ENCODE results near the gene PLXNA3.

The PLXNA3 gene

DNA sequence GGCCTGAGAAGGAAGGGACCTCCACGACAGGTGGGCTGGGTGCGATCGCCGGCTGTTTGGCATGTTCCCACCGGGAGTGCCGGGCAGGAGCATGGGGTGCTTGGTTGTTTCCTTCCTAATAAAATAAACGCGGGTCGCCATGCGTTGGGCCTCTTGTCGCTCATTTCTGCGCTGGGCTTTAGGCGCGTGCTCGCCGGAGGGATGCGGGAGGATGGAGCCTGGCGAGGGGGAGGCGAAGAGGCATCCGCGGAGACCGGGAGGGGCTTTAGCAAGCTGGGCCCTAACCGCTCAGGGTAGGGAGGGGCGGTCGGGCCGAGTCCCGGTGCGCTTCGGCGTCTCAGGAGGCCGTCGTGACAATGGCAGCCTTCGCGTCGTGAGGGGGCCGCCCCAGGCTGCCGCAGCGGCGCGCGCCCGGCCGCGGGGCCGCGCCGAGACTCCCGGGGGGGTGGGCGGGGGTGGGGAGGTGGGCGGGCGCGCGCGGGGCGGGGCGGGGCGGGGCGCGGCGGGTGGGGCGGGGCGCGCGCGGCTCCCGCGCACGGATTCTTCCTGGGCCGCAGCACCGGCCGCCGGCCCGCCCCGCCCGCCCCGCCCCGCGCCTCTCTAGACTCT lies 21.6 kb upstream of the PLXNA3 start:
- DNase-seq: no peak

DNA sequence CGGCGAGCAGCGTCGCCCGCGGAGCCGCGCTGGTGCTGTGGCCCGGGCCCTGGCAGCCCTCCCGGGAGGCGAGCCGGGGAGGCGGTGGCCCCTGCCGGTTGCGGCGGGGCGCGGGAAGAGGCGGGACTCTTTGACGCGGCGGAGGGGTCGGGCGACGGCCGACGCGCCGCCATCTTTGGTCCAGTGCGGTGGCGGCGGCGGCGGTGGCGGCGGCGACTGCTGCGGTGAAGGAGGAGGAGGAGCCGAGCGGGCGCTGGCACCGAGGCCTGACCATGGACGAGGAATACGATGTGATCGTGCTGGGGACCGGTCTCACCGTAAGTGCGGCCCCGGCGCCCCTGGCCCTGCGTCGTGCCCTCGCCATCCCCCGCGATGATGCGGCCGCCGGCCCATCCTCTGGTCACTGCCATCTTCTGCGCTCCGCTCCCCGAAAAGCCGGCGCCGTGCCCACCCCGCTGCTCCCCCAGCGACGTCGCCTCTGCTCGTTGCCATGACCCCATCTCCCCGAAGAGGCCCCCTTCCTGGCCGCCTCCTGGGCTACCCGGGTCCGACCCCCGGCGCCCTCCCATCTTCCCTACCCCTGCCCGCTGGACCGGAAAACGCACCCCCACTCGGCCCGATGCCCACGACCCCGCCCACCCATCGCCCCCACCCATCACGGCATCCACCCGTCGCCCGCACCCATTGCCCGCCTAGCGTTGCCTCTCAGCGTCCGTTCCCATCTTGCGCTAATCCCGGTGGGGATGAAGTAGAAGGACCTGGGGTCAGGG lies 20.9 kb upstream of the PLXNA3 start, which contains the start of gene GDI1:
GDI1 (plus strand) TSS at position 172 of the 770 bp plus-strand sequence; CDS start at position 273, 101 bp downstream.
- DNase-seq: no peak

DNA sequence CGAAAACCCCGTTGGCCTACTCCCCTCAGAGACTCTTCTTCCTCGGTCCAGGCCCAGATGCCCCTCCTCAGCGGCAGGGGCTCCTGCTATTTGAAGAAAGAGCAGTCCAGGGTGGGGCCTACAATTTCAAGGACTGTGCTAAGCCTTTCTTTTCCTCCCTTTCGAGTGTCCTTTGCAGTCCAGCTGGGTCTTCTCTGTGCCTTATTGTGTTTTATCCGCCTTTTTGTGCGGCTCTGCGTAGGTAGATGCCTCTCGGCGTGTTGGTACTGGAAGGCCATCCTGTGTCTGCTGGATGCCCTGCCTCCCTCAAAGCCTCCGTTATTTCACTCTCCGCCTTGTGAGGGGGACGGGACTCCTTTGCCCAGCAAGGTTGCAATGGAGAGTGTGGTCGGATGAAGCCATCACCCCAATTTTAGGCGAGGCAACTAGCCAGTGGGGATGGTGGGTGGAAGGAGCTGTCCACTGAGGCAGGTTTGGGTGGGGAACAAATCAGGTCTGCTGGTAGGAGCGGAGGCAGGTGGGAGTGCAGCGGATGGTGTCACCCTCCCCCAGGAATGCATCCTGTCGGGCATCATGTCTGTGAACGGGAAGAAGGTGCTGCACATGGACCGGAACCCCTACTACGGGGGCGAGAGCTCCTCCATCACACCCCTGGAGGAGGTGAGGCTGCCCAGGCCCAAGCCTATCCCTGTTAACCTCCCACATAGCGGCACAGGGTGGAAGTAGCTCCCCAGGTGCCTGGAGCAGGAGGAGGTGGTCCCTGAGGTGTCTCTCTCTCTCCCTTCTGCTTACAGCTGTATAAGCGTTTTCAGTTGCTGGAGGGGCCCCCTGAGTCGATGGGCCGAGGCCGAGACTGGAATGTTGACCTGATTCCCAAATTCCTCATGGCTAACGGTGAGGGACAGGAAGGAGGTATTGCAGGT lies 19.8 kb upstream of the PLXNA3 start:
- DNase-seq: no peak

DNA sequence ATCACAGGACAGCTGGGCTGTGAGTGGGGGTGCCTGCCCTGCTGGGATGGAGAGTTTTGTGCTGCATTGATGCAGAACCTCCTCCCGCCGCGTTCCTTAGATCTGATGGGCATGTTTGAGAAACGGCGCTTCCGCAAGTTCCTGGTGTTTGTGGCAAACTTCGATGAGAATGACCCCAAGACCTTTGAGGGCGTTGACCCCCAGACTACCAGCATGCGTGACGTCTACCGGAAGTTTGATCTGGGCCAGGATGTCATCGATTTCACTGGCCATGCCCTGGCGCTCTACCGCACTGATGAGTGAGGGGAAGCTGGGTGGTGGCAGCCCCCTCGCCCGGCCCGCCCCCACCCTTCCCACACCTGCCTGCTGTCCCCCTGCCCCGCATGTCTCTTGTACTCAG lies 18.2 kb upstream of the PLXNA3 start:
- DNase-seq: no peak

DNA sequence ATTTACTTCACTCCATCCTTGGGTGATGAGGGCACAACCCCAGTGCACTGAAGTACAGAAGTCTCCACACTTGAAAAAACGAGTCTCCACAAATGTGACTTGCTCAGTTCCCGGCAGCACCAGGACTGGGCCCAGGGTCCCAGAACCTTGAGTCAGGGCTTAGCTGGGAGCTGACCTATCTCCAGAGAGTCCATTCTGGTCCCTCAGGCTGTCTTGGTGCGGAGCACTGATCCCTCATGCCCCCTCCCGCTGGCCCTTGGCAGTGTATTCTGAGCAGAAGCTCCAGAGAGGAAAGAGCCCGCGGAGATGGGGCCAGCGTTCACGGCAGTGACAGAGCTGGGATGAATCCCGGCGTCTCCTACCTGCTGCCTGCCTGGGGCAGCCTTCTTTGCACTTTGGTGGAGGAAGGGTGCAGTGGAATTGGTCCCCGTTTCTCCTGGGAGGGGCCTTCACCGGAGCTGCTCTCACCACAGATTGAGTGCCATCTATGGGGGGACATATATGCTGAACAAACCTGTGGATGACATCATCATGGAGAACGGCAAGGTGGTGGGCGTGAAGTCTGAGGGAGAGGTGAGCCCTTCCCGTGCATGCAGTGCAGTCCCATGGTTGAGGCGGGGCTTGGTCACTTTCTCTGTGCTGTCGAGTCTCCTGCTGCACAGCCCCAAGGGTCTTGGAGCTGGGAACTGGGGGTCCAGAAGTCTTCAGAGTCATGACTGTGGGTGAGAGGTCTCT lies 17.3 kb upstream of the PLXNA3 start:
- no peak for DNase-seq

DNA sequence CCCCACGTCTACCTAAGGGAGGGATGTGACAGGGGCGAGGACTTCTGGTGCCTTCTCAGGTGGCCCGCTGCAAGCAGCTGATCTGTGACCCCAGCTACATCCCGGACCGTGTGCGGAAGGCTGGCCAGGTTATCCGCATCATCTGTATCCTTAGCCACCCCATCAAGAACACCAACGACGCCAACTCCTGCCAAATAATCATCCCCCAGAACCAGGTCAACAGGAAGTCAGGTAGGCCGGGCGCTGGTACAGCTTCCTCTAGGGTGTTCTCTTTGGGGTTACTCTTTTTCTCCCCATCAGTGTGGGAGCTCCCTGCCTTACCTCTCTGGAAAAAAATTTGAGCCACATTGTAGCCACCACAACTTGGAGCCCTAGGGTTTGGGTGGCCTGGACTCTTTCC lies 16.5 kb upstream of the PLXNA3 start:
- DNase-seq: no peak

DNA sequence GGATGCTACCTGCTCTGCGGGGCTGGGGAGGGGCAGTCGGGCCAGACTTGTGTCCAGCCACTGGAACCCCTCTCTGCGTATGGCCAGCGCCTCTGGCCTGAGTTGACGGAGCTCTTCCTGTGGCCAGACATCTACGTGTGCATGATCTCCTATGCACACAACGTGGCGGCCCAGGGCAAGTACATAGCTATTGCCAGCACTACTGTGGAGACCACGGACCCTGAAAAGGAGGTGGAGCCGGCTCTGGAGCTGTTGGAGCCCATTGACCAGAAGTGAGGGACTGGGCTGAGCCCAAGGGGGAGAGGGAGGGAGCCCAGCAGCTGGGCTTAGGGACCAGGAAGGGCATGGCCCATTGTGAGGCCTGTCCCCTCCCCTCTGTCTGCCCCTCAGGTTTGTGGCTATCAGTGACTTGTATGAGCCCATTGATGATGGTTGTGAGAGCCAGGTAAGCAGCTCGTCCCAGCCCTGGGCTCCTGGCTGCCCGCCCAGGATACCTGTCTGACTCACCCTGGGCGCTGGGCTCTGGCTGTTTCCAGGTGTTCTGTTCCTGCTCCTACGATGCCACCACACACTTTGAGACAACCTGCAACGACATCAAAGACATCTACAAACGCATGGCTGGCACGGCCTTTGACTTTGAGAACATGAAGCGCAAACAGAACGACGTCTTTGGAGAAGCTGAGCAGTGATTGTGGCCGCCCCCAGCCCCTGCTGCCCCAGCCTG lies 15.9 kb upstream of the PLXNA3 start:
- no peak for DNase-seq

DNA sequence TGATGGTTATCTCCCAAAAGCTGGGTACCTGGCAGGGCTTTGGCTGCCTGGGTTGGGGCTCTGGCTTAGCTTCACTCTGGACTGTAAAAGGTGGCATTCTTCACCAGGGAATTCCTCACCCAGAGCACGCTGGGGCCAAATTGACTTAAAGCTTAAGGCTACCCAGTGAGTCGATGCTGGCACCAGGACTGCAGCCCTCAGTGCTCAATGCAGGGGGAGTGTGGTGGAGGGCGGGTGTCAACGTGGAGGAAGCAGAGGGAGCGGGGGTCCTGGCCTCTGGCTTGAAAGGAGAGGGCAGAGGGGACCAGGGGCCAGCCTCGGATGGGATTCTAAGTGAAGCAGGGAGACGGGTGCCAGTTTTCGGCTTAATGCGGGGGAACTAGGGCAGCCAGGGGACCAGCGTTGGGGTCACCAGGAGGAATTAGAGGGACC lies 14.6 kb upstream of the PLXNA3 start:
- no peak for DNase-seq

DNA sequence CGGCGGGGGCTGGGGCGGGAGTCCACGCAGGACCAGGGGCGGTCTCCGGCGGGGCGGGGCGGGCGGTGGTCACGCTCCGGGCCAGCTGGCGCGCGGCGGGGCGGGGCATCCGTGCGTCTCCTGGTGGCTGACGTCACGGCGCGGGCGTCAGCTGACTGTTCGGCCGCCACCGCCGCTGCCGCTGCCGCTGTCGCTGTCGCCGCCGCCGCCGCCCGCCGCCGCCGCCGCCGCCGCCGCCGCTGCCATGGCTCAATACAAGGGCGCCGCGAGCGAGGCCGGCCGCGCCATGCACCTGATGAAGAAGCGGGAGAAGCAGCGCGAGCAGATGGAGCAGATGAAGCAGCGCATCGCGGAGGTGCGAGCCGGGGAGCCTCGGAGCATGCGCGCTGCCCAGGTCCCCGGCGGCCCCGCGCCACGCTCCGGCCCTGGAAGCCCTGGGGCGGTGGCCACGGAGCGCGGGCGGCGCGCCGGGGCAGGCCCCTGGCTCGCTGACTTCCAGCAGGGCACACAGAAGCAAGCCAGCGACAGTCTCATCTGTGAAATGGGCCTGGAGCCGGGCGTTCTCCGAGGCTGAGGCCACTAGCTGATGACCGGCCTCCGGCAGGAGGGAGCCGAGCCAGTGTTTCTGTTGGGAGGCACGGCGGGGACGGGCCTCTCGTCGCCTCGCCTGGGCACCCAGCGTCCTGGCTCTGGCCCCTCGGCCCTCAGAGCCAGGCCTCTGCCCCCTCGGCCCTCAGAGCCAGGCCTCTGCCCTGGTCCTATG lies 13.9 kb upstream of the PLXNA3 start, which contains the start of gene FAM50A:
FAM50A (plus strand) TSS at position 150 of the 763 bp plus-strand sequence; CDS start at position 245, 95 bp downstream.
- peak; percentile 19 for DNase-seq

DNA sequence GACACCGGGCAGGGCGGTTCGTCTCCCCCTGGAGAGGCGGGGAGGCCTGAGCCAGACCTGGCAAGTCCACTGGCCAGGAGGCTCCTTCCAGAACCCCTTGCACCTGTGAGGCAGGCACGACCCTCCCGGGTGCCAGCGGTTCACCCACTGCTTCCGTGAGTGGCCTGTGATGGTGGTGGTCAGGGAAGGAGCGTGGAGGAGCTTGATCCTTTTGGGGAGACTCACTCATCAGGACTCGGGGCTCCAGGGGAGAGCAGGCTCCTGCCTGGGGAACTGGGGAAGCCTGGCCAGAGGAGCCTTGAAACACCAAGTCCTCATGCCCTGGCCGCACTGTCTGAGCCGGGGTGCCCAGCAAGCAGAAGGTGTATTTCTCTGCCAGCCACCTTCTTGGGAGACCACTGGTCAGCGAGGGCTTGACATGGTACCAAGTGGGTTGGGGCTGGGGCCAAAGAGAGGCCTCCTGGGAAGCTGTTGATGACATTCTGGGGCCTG lies 13.3 kb upstream of the PLXNA3 start:
- no peak for DNase-seq

DNA sequence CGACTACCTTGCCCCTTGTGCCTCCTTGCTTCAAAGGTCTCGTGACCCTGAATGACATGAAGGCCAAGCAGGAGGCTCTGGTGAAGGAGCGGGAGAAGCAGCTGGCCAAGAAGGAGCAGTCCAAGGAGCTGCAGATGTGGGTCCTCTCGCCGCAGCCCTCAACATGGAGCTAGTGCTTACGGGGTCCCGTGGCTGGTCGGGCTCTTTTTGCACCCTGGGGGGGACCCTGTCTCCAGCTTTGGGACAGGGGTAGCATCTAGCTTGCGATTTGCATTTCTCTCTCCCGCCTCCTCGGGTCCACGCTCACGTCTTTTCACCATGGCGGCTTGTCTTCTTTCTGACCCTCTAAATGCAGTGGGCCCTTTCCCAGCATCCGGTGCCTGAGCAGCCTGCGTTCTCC lies 12.3 kb upstream of the PLXNA3 start:
- no peak for DNase-seq

DNA sequence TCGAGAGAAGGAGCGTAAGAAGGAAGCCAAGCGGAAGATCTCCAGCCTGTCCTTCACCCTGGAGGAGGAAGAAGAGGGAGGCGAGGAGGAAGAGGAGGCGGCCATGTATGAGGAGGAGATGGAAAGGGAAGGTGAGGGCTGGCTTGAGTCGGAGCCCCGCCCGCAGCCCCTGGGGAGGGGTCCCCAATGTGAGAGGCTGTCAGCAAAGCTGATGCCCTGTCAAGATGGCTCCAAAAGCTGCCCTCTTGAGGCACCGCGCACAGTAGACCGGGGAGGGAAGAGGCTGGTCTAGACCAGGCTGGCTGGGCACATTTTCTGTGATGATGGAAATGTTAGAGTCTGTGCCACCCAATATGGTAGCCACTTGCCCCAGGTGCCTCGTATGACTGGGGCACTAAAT lies 11.7 kb upstream of the PLXNA3 start:
- no peak for DNase-seq

DNA sequence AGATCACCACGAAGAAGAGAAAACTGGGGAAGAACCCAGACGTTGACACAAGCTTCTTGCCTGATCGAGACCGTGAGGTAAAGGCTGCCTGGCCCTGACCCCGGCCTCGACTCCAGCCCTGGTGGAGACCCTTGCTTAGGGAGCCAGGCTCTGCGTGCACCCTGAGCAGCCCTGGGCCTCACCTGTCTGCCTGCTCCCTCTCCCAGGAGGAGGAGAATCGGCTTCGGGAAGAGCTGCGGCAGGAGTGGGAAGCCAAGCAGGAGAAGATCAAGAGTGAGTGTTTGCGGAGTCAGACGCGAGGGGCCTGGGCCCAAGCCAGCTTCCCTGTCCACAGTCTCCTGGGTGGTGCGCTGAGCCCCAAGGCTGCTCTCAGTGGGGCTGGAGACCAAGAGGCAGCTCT lies 9.6 kb upstream of the PLXNA3 start:
- no peak for DNase-seq

DNA sequence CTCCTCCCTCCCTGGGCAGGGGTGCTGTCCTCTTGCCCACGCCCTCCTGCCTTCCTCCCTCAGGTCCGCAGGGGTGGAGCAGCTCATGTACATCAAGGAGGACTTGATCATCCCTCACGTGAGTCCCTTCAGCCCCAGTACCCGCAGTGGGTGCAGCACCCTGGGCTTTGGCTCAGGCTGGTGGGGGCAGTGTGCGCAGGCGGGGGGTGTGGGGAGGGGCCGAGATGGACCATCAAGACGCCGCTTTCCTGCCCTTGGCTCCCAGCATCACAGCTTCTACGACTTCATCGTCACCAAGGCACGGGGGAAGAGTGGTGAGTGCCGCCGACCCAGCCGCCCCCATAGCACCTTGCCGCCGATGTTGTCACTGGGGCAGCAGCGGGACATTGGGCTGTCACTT lies 8.5 kb upstream of the PLXNA3 start:
- DNase-seq: no peak

DNA sequence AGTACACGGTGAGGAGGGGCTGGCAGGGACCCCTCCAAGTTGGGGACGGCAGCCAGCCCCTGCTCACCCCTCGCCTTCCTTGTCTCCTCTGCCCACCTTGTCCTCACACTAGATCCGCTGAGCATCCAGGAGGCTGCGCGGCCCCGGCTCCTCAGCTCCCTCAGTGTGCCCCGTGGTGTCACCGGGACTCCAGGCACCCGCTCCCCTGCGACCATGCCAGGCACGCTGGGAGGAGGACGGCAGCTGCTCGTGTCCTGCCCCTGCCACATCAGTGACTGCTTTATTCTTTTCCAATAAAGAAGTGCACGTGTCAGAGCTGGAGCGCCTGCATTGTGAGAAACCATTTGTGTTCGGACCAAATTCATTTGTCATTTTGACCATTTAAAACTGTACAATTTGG lies 7.8 kb upstream of the PLXNA3 start:
- no peak for DNase-seq

DNA sequence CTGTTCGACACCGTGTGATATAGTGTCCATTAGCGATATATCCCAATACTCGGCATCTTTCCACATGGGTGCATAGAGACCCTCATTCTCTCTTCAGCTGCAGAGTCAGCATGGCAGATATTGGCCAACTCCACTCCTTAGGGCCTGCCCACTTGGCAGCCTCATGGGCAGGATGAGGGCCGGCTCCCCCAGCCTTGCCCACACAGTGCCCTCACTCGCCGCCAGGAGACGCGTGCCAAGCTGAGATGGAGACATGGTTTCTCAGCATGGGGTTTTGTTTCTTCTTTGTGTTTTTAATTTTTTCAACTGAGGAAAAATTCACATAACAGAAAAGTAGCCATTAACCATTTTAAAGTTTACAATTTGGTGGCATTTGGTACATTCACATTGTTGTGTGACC lies 5.3 kb upstream of the PLXNA3 start:
- no peak for DNase-seq

DNA sequence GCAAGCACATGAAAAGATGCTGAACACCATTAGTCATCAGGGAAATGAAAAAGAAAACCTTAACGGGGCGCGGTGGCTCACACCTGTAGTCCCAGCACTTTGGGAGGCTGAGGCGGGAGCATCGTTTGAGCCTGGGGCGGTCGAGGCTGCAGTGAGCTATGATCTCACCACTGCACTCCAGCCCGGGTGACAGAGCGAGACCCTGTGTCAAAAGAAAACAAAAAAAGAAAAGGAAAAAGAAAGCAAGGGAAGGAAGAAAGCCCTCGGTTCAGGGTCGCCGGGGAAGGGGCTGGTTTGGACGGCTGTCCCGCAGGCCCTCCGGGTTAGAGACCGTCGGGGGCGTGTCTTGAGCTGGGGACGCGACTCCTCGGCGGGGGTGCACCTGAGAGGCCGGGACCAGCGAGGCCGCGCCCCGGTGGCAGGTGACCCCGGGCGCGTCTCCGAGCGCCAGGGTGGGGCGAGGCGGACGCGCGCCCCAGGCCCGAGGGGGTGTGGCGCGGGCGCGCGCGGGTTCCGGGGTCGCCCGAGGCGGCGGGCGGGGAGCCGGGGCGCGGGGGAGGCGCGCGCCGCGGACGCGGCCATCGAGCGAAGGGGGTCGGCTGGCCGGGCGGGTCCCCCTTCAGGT lies 478 bp upstream of the PLXNA3 start:
- DNase-seq: no peak

DNA sequence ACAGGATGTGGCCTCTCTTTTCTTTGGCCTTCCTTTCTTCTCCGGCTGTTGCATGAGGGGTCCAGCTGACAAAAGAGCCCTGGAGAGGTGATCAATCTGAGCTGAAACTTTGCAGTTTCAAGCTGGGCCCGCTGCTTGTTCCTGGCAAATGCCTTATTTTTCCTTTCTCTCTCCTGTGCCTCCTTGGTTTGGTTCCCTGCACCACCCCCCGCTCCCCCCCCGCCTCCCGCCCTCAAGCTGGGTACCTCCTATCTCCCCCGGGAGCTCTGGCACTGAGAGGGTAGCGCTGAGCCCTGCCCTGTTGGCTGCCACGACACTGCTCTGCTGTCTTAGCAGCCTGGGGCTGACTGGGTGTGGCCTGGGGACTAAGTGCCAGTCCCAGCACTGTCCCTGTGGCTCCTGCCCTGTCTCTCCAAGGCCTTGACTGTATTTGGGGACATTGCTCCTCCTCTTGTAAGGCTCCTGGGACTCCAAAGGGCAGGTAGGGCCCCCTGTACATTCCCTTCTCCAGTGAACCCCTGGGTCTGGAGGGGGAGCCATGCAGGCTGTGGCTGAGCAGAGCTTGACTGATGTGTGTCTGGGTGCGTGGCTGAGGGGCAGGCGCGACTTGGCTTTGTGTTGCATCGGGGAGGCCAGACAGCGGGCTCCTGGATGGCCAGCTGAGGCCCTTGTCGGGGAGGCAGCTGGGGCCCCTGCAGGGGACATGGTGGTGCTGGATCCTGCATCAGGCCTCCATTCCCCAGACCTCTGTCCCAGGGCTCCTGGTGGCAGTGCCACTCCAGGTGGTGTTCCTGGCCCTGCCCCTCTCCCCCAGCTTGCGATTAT lies 1.1 kb downstream of the PLXNA3 start:
- DNase-seq: peak; percentile 37

DNA sequence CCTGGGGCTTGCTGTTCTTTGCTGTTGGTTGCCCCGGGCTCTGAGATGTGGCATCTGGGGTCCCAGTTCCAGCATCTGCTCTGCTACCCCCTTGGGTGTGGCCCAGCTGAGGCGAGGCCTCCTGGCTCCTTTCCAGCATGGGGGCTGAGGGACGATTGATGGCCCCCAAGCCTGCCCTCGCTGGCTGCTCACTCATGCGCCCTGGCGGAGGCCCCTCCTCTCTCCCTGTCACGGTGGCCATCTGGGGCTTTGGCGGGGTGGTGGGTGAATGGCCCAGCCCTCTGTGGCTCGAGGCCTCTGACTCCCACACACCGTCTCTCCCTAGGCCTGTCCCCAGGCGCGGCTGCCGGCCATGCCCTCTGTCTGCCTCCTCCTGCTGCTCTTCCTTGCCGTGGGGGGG lies 1.8 kb downstream of the PLXNA3 start:
- peak; percentile 48 for DNase-seq

DNA sequence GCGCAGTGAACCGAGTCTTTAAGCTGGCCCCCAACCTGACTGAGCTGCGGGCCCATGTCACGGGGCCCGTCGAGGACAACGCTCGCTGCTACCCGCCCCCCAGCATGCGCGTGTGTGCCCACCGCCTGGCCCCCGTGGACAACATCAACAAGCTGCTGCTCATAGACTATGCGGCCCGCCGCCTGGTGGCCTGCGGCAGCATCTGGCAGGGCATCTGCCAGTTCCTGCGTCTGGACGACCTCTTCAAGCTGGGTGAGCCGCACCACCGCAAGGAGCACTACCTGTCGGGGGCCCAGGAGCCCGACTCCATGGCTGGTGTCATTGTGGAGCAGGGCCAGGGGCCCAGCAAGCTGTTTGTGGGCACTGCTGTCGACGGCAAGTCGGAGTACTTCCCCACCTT lies 2.2 kb downstream of the PLXNA3 start:
- DNase-seq: no peak

Measured in NCI-H1694 treated with DMSO at 0.1 percent for 48 hours (cell line).